GM12878 (cell line): ENCODE data around the gene CLMP. TPM values are rescaled to one million over a fixed set of nuclear protein-coding genes. Genes with fewer than 3 reads are reported as not detected.

Experiments
- RELA ChIP-seq: fragments of 450-650 bp; IDR thresholded peaks from 2 replicates; pipeline ENCODE4 v1.8.0; 2014; ENCODE audit warnings: borderline replicate concordance; ENCODE audit not compliant: partially characterized antibody
- SIX5 ChIP-seq: IDR thresholded peaks from 2 replicates; pipeline ENCODE4 v1.6.1; 2011; ENCODE audit warnings: mild to moderate bottlenecking, low read depth, low read length, moderate library complexity; ENCODE audit not compliant: severe bottlenecking
- polyA plus RNA-seq, 11 experiments: library from polyadenylated mRNA; depleted of rRNA in 4 of 11; unstranded in 6 of 11; stranded (reverse) in 5 of 11; fragments of >200 nt; fragmentation: Nextera tagmentation in 4 of 11; fragmentation: Illumina TruSeq in 1 of 11; extraction: Ambion mirVana in 4 of 11; extraction: Trizol in 1 of 11; gene quantifications; 1 replicate in 1 of 11; 2 replicates in 10 of 11; pipeline versions ENCODE4 v1.2.1 to v1.2.3, GENCODE V29; 2011 to 2016; ENCODE audit warnings: inconsistent platforms in 2 of 11, missing spikeins in 2 of 11, low read depth in 1 of 11
- total RNA-seq, 4 experiments: library from RNA; depleted of rRNA in 3 of 4; stranded (reverse); fragments of >200 nt in 3 of 4; fragmentation: Illumina TruSeq in 1 of 4; extraction: Trizol in 1 of 4; gene quantifications; 2 replicates each; pipeline versions ENCODE4 v1.2.1 to v1.2.3, GENCODE V29; 2013 to 2021
- TF ChIP-seq, protein P1 (sequence below): fragments of 150-350 bp; IDR thresholded peaks from 2 replicates; pipeline ENCODE4 v1.6.1; 2016; ENCODE audit warnings: low read depth, low read length
- TF ChIP-seq, protein P2 (sequence below): IDR thresholded peaks from 2 replicates; pipeline ENCODE4 v1.6.1; 2012; ENCODE audit warnings: mild to moderate bottlenecking, low read depth, low read length

CLMP gene
- total and polyA plus RNA-seq, 10 of the 15 experiments (the other 5 are each of a cell fraction or from before 2014, with no cell fraction given): 0.01 to 0.71 (median 0.20) TPM; not detected in 4

DNA sequence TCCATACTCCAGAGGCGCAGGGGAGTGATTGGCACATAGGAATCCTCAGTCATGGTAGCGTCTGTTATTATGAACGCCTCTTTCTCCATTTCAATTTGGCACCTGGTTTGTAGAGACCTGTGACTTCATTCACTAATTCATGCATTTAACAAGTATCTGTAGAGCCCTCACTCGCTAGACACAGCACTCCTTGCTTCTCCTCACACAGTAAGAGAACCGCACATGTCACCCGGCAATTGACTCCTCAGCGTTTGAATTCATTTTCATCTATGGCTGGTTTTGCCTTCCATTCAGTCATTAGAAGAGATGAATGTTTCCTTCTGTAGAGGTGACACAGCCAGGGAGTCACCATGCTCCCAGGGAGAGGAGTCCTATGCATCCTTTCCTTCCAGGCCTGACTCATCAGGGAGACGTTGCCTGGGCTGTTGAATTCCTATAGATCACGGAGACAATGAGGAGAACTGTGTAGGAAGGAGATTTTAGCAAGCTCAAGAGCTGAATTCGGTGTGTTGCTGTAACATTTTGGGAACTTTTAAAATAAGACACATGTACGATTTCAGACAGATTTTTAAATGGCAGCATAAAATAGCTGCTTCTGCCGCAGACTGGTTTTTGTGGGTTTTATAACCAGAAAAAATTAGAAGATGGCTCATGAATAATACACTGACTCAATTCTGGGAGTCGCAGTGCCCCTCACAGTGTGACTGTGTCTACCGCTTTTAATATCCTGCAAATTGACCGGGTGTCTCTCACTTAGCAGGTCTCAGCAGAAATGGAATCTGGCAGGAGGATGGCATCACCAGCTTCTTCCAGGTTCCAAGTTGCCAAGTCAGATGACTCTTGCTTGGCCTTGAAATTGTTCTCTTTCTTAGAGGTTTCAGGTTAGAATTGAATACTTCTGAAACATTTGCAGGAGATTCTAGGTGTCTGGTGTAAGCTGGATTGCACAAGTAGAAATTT lies 44.4 kb upstream of the CLMP start (continued):
- TF ChIP-seq, protein P1, sequence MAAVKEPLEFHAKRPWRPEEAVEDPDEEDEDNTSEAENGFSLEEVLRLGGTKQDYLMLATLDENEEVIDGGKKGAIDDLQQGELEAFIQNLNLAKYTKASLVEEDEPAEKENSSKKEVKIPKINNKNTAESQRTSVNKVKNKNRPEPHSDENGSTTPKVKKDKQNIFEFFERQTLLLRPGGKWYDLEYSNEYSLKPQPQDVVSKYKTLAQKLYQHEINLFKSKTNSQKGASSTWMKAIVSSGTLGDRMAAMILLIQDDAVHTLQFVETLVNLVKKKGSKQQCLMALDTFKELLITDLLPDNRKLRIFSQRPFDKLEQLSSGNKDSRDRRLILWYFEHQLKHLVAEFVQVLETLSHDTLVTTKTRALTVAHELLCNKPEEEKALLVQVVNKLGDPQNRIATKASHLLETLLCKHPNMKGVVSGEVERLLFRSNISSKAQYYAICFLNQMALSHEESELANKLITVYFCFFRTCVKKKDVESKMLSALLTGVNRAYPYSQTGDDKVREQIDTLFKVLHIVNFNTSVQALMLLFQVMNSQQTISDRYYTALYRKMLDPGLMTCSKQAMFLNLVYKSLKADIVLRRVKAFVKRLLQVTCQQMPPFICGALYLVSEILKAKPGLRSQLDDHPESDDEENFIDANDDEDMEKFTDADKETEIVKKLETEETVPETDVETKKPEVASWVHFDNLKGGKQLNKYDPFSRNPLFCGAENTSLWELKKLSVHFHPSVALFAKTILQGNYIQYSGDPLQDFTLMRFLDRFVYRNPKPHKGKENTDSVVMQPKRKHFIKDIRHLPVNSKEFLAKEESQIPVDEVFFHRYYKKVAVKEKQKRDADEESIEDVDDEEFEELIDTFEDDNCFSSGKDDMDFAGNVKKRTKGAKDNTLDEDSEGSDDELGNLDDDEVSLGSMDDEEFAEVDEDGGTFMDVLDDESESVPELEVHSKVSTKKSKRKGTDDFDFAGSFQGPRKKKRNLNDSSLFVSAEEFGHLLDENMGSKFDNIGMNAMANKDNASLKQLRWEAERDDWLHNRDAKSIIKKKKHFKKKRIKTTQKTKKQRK: no peak
- no peak for TF ChIP-seq RELA
- TF ChIP-seq, protein P2, sequence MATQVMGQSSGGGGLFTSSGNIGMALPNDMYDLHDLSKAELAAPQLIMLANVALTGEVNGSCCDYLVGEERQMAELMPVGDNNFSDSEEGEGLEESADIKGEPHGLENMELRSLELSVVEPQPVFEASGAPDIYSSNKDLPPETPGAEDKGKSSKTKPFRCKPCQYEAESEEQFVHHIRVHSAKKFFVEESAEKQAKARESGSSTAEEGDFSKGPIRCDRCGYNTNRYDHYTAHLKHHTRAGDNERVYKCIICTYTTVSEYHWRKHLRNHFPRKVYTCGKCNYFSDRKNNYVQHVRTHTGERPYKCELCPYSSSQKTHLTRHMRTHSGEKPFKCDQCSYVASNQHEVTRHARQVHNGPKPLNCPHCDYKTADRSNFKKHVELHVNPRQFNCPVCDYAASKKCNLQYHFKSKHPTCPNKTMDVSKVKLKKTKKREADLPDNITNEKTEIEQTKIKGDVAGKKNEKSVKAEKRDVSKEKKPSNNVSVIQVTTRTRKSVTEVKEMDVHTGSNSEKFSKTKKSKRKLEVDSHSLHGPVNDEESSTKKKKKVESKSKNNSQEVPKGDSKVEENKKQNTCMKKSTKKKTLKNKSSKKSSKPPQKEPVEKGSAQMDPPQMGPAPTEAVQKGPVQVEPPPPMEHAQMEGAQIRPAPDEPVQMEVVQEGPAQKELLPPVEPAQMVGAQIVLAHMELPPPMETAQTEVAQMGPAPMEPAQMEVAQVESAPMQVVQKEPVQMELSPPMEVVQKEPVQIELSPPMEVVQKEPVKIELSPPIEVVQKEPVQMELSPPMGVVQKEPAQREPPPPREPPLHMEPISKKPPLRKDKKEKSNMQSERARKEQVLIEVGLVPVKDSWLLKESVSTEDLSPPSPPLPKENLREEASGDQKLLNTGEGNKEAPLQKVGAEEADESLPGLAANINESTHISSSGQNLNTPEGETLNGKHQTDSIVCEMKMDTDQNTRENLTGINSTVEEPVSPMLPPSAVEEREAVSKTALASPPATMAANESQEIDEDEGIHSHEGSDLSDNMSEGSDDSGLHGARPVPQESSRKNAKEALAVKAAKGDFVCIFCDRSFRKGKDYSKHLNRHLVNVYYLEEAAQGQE: no peak
- no peak for TF ChIP-seq SIX5
